NCI-H524 (cell line): Measurements from ENCODE around the gene FOSL2.
A peak's percentile ranks its signal among the peaks of the same experiment; 100 is the strongest.

Experiments
- DNase-seq, 2 experiments: peaks; one replicate each; lab custom pipeline; 2025; lab: John Stamatoyannopoulos, UW

FOSL2 gene

GRCh38 chr2:28375236-28375635 lies 17.4 kb upstream of the FOSL2 start:
- no peak for DNase-seq

GRCh38 chr2:28375742-28376631 lies 16.7 kb upstream of the FOSL2 start:
- DNase-seq, result no peak

- no peak for DNase-seq
Measured at GRCh38 chr2:28377195-28377816, 15.4 kb upstream of the FOSL2 start.

GRCh38 chr2:28377984-28378678 lies 14.5 kb upstream of the FOSL2 start:
- peak in 1 of 2 experiments; percentile 44 for DNase-seq

GRCh38 chr2:28378679-28379584 lies 13.7 kb upstream of the FOSL2 start:
- DNase-seq, result no peak

- DNase-seq, result no peak
Measured at GRCh38 chr2:28380219-28380618, 12.4 kb upstream of the FOSL2 start.

GRCh38 chr2:28381225-28382180 lies 11.2 kb upstream of the FOSL2 start:
- DNase-seq, result no peak

- DNase-seq, result no peak
Measured at GRCh38 chr2:28382755-28383154, 9.9 kb upstream of the FOSL2 start.

- no peak for DNase-seq
Measured at GRCh38 chr2:28387082-28387960, 5.3 kb upstream of the FOSL2 start.

- peak in 1 of 2 experiments; percentile 37 for DNase-seq
Measured at GRCh38 chr2:28389399-28390240, 3.0 kb upstream of the FOSL2 start.

- DNase-seq, result peak; percentile 70 to 88
Measured at GRCh38 chr2:28390241-28390745, 2.4 kb upstream of the FOSL2 start.

- DNase-seq, result peak; percentile 39 to 73
Measured at GRCh38 chr2:28390746-28391563, 1.7 kb upstream of the FOSL2 start.

GRCh38 chr2:28391564-28392296 lies 928 bp upstream of the FOSL2 start:
- DNase-seq, result peak; percentile 38 to 85

- peak; percentile 25 to 60 for DNase-seq
Measured at GRCh38 chr2:28393114-28393836, 617 bp downstream of the FOSL2 start.

GRCh38 chr2:28394331-28394877 lies 1.7 kb downstream of the FOSL2 start:
- peak in 1 of 2 experiments; percentile 48 for DNase-seq

- peak in 1 of 2 experiments; percentile 48 for DNase-seq
Measured at GRCh38 chr2:28394997-28395333, 2.3 kb downstream of the FOSL2 start.
